ENCODE results near the gene NRG2. TPM values are rescaled to one million over a fixed set of nuclear protein-coding genes. Genes with fewer than 3 reads are reported as not detected.

Gene NRG2
- total RNA-seq, 1 experiment from 2014 or later = 1.8 TPM

DNA sequence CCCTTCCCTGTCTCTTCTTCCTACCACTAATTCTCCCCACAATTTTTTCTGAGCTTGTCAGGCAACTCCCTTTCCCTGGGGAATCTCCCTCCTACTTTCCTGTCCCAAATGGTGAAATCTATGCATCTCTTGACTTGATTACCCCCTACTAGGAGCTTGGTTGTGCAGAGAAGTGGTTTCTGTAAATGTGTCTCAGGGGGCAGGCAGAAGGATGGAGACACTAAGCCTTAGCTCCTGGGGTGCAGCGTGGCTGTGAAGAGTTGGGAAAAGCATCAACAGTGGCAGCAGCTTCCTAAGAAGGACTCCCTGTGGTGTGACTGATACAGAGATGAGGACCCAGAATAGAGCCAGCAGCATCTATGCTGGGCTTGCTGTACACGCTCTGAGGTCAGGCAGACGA is 62.3 kb downstream of the NRG2 start:
- Histone ChIP-seq H3F3A (ENCODE audit: low read length, unreplicated experiment) (peaks cover 4% of the 10 kb centered on the region), H3K9ac (ENCODE audit: low read length) (no peak overlapping the region), H2AFZ (ENCODE audit: low read length) (no peak overlapping the region), H3K4me3 (ENCODE audit: low read length) (no peak overlapping the region), H3K9me3 (ENCODE audit: low read length) (no peaks in the 10 kb centered on the region), H3K79me2 (ENCODE audit: low read length) (no peaks in the 10 kb centered on the region), H3K4me2 (ENCODE audit: low read length) (no peak overlapping the region), H3K27ac (ENCODE audit: low read length) (no peak overlapping the region), H3K27me3 (ENCODE audit: low read length) (no peaks in the 10 kb centered on the region), H4K20me1 (ENCODE audit: low read length) (no peaks in the 10 kb centered on the region), H3K36me3 (ENCODE audit: low read depth, low read length) (no peaks in the 10 kb centered on the region), H3K4me1 (ENCODE audit: insufficient read depth, low read length) (peaks cover 15% of the 10 kb centered on the region), H3K9me2 (replicated peaks; ENCODE audit: low read length) (no peaks in the 10 kb centered on the region)
- CTCF ChIA-PET = interaction anchor here (0.7 kb wide), 1 partner anchor 63 kb away, joined by 4 read pairs; the partner anchor contains the start of gene NRG2
- TF ChIP-seq, protein P1, sequence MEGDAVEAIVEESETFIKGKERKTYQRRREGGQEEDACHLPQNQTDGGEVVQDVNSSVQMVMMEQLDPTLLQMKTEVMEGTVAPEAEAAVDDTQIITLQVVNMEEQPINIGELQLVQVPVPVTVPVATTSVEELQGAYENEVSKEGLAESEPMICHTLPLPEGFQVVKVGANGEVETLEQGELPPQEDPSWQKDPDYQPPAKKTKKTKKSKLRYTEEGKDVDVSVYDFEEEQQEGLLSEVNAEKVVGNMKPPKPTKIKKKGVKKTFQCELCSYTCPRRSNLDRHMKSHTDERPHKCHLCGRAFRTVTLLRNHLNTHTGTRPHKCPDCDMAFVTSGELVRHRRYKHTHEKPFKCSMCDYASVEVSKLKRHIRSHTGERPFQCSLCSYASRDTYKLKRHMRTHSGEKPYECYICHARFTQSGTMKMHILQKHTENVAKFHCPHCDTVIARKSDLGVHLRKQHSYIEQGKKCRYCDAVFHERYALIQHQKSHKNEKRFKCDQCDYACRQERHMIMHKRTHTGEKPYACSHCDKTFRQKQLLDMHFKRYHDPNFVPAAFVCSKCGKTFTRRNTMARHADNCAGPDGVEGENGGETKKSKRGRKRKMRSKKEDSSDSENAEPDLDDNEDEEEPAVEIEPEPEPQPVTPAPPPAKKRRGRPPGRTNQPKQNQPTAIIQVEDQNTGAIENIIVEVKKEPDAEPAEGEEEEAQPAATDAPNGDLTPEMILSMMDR (conservative IDR thresholded peaks at IDR 0.05; ENCODE audit: low read depth, low read length) = no peak
- TF ChIP-seq EZH2phosphoT487 (IDR thresholded peaks at IDR 0.05; ENCODE audit: borderline replicate concordance, low read length) (no peak), EZH2 (IDR thresholded peaks at IDR 0.05; ENCODE audit: low read length, unreplicated experiment) (no peak)
- intact Hi-C loops (cut with micrococcal nuclease) = no loop called here
- POLR2A ChIA-PET (ENCODE audit: unreplicated experiment) = interaction anchor here (0.6 kb wide), 1 partner anchor 301 kb away, joined by 3 read pairs; no protein-coding TSS in a partner anchor
- DNase-seq (no peak), ATAC-seq (no peak)
- no TSS peak for BruUV-seq (replicated peaks)

DNA sequence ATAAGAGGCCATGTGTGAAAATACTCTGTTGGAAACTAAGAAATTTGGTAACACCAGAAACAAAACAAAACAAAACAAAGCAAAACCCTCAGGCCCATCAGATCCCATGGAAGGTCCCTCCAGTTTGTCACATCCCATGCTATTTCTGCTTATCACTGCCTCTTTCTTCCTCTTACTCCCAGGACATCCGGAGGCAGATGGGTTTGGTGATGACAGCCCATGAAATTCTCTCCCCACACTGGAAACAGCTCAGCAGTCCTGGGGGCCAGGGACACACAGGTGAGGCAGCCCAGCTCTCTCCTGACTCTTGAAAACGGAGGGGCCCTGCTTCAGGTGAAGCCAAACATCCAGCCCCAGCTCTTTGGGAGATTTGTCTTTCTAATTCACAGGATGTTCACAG is 63.2 kb downstream of the NRG2 start:
- Histone ChIP-seq H3K4me1 (ENCODE audit: insufficient read depth, low read length) (peaks cover 8% of the 10 kb centered on the region), H3K79me2 (ENCODE audit: low read length) (no peaks in the 10 kb centered on the region), H3F3A (ENCODE audit: low read length, unreplicated experiment) (peaks cover 4% of the 10 kb centered on the region), H2AFZ (ENCODE audit: low read length) (no peak overlapping the region), H3K9ac (ENCODE audit: low read length) (no peak overlapping the region), H3K4me2 (ENCODE audit: low read length) (no peak overlapping the region), H3K9me2 (replicated peaks; ENCODE audit: low read length) (no peaks in the 10 kb centered on the region), H3K4me3 (ENCODE audit: low read length) (no peak overlapping the region), H3K9me3 (ENCODE audit: low read length) (no peaks in the 10 kb centered on the region), H3K27ac (ENCODE audit: low read length) (no peak overlapping the region), H3K27me3 (ENCODE audit: low read length) (no peaks in the 10 kb centered on the region), H3K36me3 (ENCODE audit: low read depth, low read length) (no peaks in the 10 kb centered on the region), H4K20me1 (ENCODE audit: low read length) (no peaks in the 10 kb centered on the region)
- POLR2A ChIA-PET (ENCODE audit: unreplicated experiment) = no interaction called here
- intact Hi-C loops (cut with micrococcal nuclease) = no loop called here
- DNase-seq (no peak), ATAC-seq (no peak)
- CTCF ChIA-PET = no interaction called here
- TF ChIP-seq EZH2phosphoT487 (IDR thresholded peaks at IDR 0.05; ENCODE audit: borderline replicate concordance, low read length) (no peak), EZH2 (IDR thresholded peaks at IDR 0.05; ENCODE audit: low read length, unreplicated experiment) (no peak)
- TF ChIP-seq, protein P1 (conservative IDR thresholded peaks at IDR 0.05; ENCODE audit: low read depth, low read length) = no peak
- BruUV-seq (replicated peaks) = no TSS peak

DNA sequence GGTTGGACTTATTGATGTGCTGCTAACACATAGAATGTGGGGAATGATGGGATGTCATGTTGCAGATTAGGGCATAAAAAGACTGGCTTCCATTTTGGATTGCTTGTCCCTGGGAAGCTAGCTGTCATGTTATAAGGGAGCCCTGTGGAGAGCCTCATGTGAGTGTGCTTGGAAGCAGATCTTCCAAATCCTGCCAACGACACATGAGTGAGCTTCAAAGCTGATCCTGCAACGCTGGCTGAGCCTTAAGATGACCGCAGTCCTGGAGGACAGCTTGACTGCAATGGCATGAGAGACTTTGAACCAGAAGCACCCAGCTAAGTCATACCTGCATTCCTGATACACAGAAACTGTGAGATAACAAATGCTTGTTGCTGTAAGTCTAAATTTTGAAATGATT is 63.6 kb downstream of the NRG2 start:
- Histone ChIP-seq H3K79me2 (ENCODE audit: low read length) (no peaks in the 10 kb centered on the region), H3K36me3 (ENCODE audit: low read depth, low read length) (no peaks in the 10 kb centered on the region), H3F3A (ENCODE audit: low read length, unreplicated experiment) (peaks cover 2% of the 10 kb centered on the region), H3K4me1 (ENCODE audit: insufficient read depth, low read length) (peaks cover 4% of the 10 kb centered on the region), H3K9me2 (replicated peaks; ENCODE audit: low read length) (no peaks in the 10 kb centered on the region), H2AFZ (ENCODE audit: low read length) (no peak overlapping the region), H4K20me1 (ENCODE audit: low read length) (no peaks in the 10 kb centered on the region), H3K9ac (ENCODE audit: low read length) (no peak overlapping the region), H3K4me2 (ENCODE audit: low read length) (no peak overlapping the region), H3K27me3 (ENCODE audit: low read length) (no peaks in the 10 kb centered on the region), H3K9me3 (ENCODE audit: low read length) (no peaks in the 10 kb centered on the region), H3K4me3 (ENCODE audit: low read length) (no peak overlapping the region), H3K27ac (ENCODE audit: low read length) (no peak overlapping the region)
- POLR2A ChIA-PET (ENCODE audit: unreplicated experiment) = no interaction called here
- CTCF ChIA-PET = no interaction called here
- no peak for ATAC-seq
- TF ChIP-seq, protein P1 (conservative IDR thresholded peaks at IDR 0.05; ENCODE audit: low read depth, low read length) = no peak
- TF ChIP-seq EZH2 (IDR thresholded peaks at IDR 0.05; ENCODE audit: low read length, unreplicated experiment) = no peak
- TF ChIP-seq EZH2phosphoT487 (IDR thresholded peaks at IDR 0.05; ENCODE audit: borderline replicate concordance, low read length) = no peak
- intact Hi-C loops (cut with micrococcal nuclease) = no loop called here
- BruUV-seq (replicated peaks) = no TSS peak
- DNase-seq = no peak

Measured in PC-3 (cell line).